ENCODE data around the gene ZBTB20.

The ZBTB20 gene

DNA sequence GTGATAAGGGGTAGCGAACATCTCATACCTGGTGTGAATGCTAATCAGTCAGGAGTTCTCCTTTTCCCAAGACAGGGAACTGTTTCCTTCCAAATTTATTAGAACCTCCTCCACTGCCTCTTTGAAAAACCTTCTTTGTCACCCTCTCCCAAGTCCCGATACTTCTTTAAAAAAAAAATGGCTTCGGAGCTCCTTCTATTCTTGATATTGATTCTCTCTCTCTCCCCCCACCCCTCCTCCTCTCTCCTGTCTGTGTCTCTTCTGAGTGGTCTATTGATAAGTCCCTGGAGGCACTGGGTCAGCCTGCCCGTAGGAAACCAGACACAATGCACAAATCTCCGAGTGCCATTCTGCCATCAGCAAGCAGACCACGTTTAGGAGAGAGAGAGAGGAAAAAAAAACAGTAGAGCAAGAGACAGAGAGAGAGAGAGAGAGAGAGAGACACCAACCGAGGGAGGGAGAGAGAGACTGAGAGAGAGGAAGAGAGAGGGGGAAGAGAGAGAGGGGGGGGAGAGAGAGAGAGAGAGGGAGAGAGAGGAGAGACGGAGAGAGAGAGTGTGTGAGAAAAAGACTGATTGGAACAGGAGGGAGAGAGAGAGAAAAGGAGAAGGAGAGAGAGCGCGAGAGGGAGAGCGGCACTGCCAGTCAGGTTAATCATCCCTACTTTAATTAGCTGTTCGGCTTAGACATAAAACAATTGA, 692.4 kb downstream of the ZBTB20 start:
- DNase-seq = peak; percentile 50

DNA sequence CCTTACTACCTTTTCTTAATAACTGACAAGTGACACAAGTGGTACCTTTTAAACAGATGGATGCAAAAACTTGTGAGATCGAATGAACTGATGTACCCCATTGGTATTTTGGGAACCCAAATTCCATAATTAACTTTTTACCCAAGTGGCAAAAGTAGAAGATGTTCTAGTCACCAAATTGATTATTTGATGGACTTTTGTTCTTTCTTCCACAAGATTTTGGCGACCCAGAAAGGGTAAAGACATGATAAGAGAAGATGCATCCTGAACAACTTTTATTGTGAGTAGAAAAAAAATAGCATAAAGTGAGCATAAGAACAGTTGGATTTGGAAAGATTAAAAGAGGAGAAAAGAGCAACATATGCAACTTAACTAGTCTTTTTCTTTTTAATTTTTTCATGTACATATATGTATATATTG, 693.7 kb downstream of the ZBTB20 start:
- DNase-seq = no peak

DNA sequence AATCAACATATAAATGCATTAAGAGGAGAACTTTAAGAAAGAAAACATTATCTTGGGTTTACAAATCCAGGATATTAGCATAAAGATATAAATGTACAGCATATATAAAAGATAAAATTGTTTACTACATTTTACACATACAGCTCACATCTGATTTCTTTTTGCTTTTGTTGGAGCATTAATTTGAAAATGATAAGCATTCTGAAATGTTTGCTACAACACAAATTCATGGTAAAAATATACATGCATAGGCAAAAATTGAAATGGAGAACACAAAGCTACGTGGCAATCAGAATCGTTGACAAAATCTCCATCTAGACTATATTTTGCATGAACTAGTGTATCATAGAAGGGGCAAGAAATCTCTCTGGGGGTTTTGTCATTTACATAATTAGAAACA, 694.2 kb downstream of the ZBTB20 start:
- no peak for DNase-seq

DNA sequence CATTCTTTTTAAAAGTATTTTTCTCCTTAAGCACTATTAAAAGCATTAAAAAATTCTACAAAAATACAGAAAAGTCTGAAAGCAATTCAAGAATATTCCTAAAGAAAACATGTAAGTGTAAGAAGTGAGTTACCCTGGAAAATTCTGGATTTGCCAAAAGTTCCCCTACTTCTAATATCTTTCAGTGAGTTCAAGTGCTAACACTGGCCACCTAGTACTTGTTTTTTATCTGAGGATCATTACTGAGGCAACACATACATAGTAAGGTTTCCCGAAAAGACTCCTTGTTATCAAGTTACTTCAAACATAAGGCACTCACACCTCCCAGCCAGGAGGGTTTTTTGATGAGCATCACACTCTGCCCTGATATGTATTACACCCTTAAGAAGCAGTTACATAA, 694.8 kb downstream of the ZBTB20 start:
- no peak for DNase-seq

DNA sequence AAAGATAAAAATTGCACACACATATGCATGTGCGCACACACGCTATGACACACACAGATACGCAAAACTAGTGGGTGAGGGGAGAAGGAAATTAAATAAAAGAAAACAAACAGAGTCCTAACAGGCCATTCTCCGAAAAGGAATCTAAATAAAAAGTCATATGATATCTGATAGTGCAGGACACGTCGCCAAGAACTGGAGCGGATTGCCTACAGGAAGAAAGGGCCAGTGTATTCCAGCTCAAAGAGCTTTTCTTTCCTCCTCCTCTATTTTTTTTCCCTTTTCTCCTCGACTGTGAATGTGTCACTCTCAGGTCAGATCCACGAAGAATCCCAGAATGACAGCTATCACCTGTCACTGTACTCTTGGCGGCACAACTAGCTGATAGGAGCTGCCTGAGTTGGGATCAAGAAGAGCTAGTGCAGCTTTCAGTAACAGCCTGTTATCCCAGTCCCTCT, 695.5 kb downstream of the ZBTB20 start:
- DNase-seq = no peak

DNA sequence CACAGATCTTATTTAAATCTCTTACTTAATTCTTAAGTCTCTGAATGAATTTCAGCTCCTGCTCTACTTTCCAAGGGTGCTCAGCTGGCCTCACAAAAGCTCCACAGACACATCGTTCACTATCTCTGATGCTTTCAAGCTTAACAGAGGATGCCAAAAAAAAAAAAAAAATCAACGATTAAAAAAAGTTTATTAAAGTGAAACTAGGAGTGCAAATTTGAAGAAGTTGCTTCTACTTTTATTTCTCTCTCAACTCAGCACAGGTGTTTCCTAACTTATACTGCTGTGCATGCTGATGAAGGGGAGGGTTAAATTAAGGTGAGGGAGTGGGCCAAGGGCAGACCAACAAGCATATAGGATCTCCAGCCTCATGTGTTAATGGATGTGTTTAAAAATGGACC, 696.0 kb downstream of the ZBTB20 start:
- DNase-seq = no peak

DNA sequence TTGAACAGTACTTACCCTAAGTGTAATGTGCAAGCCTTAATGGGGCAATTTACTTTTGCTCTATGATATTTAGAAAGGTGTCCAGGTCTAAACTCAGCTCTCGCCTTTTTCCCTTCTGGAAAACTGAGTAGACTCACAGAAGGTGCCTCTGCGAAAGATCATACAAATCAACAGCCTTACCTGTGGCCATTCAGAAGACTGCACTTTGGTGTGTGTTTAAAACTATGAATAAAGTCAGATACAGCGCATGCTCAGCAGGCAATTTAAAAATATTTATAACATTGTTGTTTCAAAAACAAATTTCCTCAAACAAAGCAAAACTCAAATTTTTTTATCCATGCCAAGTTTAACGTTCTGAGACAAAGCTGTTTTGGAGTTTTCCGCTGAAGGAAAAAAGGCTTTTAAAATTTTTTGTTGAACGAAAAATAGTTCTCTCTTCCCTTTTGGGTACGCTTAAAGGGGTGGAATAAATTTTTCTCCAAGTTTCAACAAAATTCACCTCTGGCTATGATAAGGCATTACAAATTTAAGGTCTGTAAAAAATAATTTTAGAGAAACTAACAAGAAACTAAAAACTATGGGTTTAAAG, 697.0 kb downstream of the ZBTB20 start:
- DNase-seq = no peak

DNA sequence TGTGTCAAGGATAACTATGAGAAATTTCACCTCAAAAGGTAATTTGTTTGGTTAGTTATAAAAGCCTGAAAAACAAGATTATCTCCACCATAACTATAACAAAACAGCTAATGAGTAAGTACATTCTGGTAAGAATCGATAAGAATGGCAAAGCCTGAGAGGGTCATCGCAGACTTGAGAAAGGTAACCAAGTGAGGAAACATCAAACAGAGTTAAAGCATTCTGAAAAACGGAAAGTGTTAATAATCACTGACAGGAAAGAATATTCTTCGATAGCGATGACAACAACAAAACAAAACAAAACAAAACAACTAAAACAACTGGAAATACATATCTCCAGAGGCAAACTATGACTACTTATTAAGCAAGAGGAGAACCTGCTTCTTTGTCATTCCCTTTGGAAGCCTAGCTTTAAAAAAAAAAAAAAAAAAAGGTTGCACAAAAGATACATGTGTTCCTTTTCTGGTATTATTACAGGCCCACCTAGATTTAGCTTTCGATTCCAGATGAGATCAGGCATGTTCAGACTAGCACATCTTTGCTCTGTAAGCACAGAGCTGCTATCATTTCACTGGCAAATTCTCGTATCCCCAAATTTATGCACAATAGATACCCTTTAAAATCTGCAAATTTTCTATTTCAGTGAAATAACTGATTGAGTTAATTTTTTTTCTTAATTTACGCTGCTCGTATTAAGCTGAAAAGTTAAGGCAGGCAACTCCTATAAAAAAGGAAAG, 697.6 kb downstream of the ZBTB20 start:
- no peak for DNase-seq

DNA sequence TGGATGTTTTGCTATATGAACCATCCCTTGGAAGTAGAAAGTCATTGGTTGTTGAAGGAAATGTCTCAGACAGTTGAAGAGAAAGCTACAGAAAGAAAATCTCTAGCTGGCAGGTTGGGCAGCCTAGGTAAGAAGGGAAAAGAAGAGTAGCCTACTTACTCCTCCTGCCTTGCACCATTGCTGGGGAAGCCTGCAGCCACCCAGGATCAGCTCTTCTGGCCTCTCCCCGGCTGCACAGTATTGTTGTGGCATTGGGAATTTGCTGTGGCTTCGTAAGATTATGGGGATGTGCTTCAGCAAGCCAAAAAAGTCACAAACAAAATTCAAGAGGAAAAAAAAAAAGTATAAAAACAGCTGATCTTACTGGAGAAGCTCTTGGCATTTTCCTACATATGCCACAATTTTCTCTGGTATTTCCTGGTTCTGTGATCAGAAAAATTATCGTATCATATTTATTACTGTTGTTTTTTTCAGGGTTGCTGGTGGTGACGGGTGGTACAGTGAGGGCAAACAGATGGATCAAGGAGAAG, 699.1 kb downstream of the ZBTB20 start:
- no peak for DNase-seq

DNA sequence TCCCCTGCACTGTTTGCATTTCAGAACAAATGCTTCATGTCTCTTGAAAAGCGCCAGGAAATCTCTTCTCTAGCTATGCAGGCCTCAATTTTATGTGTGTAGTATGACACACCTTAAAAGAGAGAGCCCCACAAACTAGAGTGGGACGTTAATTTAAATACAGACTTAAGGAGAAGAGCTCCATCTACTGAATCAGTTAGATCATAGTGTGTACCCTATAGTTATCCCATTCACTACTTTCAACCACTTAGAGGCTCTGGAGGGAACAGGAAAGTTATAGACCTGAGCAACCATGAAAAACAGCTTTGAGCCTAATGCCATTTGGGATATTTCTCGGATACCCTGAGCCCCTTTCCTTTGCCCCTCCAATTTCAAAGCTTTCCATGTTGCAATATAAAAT, 699.5 kb downstream of the ZBTB20 start:
- no peak for DNase-seq

DNA sequence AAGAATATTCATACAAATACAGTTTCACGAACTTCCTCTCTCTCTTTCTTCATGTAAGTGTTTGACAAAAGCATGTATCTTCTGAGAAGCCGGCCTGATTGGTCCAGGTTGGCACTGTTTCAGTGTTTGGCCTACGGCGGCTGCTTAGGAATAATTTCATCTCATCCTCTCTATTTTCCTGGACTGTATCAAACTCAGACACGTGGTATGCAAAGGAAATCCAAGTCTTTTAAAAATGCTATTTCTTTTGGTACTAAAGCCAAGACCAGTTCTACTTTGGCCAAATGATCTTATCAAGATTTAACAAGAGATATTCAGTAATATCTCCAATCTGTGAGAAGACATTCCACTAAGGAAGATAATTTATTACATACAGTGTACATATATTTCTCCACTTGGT, 700.5 kb downstream of the ZBTB20 start:
- DNase-seq = no peak

DNA sequence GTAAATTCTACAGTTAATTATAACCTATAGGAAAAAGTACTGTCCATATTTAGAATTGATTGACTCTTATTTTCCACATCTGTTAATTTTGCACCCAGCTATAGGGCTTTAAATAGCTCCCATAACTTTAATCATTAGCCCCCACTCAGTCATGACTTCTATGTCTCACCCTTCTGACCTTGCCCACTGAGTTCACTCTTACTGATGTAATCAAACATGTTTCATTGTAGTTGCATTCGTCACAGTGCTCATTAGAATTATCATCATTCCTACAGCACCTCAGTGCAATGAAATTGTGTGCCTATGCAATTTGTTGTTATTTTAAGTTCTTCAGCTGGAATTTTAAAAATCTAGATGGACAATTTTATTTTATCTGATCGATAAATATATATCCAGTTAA, 701.9 kb downstream of the ZBTB20 start:
- no peak for DNase-seq

DNA sequence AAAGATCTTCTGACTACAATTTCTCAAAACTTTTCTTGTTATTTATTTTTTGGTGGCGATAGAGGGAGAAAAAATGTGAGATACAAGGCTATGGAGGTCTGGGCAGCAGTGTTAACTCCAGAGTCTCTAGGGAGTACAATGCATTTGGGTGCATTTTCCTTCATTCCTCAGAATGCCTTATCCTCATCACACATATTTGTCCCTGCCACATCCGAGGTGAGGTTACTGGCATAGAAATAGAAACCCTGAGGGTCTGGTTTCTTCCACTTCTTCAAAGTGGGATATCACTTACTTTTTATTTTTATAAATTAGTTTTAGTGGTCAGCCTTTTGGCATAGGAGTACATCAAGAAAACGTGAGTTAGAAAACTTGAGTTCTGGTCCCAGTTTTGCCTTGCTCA, 702.9 kb downstream of the ZBTB20 start:
- no peak for DNase-seq

DNA sequence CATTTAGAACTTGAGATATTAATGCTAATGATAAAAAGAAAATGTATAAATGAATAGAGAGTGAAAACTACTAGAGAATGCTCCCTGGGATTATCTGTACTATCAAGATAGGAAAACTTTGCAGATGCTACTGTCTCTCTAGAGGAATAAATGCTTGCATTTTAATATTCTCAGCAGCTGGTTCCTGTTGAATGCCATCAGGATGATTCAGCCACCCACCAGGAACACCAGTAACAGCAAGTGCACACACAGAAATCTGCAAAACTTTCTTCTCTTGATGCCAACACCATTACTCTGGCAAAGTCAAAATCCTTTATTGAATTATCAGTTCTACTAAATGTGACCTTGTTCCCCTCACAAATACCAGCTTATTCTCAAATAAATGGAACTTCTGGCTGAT, 704.8 kb downstream of the ZBTB20 start:
- DNase-seq = no peak

DNA sequence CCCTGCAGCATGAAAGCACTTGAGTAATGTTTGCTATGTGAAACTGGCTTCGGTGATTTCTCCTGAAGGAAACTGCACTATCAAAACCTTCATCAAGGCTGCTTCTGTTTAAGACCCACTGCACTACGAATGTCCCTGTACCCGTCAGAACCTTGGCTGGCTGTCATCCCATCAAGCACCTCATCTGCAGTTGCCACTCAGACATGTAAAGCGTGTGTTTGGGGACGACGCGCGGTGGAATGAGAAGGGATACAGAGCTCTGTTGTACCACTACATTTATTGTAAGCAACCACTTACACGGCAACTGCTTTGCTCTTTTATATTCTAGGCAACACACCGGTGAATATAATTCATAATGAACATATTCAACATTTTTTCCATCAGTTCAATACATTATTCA, 705.7 kb downstream of the ZBTB20 start:
- DNase-seq = no peak

DNA sequence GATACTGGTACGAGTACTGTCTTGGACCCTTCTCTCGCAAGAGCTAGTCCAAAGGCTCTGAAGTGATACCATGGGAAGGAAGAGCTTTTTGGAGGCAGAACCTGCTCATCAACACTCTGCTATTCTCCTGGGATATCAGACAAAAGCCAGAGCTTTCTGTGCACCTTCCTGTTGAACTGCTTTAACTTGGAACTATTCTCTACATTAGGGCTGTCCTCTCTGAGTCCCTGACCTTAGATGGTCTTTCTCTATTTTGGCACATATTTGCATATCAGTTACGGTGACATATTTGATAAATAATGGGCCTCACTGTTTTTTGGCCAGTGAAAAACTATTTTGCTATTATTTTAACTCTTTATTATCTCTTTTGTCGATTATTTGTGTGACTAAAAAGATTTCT, 706.4 kb downstream of the ZBTB20 start:
- no peak for DNase-seq

DNA sequence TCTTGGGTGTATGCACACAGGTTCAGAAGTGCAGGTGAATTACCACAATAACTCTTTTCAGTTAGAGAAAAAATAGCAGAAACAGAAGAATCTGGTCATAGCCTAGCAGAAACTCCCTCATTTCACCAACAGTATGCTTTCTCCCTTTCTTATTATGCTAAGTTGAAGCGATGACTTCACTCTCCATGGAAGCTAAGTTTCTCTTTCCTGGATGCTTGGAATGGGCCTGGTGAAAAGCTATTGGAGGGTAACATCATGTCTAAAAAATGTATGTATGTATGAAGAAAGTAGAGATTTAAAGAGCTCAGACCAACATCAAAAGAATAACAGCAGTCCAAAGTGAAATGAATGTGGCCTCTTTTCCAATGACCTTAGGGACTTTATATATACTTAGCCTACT, 707.8 kb downstream of the ZBTB20 start:
- no peak for DNase-seq

DNA sequence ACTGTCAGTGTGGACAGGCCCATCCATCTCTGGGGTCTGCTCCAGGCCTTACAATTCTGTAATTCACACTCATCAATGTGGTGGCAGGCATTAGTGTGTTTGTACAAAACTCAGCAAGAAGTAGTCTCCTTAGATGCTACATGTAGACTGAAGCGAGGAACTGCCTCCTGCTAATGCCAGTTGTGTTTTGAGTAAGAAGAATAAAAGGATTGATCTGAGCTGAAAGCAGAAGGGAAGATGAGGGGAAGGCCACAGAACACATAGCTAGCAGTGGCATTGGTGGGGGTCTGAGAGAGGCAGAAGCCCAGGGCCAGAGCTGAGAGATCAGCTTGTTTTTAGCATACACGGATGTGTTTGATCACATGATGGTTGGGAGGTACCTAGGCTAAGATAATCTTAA, 709.2 kb downstream of the ZBTB20 start:
- DNase-seq = no peak

DNA sequence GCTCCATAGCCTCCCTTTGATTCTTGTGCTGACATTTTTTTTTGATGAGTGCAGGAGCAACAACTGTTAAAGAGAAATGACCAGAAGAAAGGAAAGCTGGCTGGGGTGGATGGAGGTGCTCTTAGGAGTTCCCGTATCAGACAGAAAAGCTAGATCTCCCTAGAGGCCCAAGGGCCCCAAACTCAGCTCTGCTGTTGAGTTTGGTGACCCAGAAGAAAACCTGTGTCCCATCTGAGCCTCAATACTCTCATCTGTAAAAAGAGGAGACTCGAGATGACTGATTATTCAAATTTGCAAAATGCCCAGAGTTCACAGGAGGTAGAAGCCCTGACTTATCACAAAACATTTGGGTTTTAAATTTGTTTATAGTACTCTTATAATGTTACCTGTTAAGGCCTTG, 710.9 kb downstream of the ZBTB20 start:
- DNase-seq = no peak

DNA sequence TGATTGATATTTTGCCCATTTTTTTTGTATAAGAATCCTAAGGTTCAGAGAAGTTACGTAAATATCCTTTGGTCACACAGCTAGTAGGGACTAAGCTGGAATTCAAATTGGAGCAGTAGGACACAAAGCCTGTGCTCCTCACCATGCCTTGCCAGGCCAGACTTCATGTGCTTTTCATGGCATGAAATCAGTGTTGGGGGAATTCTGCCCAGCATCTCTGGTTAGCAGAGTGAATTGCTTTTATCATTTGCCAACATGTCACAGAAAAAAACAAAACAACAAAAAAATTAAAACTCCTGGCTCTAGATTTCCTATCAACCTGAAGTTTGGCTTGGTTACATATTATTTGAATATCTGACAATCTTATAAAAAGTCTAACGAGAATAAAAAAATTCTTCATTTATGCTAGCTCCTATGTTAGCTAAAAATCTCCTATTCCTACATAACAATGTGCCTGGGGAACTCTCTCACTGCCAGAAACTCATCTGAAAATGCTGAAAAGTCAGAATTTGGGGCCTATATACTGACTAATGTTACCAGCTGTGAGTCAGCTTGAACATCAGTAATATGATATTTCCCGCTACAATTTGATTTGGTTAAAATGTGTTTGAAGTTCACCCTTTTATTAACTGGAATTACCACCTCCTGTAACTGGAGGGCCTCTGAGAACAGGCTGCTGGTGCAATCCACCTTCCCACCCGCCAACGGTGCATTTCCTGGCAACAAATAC, 711.5 kb downstream of the ZBTB20 start:
- DNase-seq = no peak

DNA sequence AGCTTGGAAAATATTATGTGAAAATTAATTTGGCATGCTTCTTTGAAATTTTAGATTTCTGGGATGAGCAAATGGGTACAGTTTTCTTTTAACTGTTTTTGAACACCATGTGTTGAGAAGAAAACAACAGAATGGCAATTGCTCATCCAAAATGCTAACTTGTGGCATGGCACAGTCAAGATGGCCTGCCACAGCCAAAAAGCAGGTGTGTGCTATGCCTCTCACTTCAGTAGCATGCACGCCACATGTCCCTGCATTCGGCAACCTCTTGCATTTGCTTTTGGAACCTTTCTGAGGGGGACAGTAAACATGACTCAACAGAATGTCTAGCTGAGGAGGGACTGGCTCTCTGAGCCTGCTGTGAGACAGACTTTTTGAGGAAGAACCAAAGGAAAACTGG, 714.8 kb downstream of the ZBTB20 start:
- no peak for DNase-seq

DNA sequence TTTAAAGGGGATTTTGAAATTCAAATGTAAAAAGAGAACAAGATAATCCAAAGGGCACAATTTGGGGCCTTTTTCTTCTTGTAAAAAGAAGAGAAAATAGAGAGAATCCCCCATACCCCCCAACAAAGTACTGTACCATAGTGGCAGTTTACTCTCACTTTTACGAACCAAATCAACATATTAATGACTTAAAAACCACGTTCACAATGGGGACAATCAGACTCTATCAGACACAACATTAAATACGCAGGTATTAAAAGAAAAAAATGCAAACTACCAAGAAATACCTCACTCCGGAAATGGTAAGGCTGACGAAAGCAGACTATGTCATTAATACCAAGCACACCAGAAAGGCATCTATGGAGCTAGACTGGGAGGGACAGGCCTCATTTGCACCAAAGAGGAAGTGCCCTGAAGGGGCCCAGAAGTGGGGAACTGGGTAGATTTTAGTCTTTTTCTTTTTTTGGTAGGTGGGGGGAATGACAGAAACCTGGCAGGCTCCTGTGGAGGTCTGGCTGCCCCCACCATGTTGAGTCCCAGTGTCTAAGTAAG, 719.0 kb downstream of the ZBTB20 start:
- no peak for DNase-seq
